ENCODE data around the gene DLGAP1. TPM values are rescaled to one million over a fixed set of nuclear protein-coding genes. Genes with fewer than 3 reads are reported as not detected.

DLGAP1 gene
- total RNA-seq, 1 donor from 2014 or later: 0.05 TPM

GRCh38 chr18:3529601-3530000, 925.5 kb downstream of the DLGAP1 start:
- H3K4me3 ChIP-seq: no peak overlapping the region
- no peaks in the 10 kb centered on the region for H3K27me3 ChIP-seq (ENCODE audit: low read depth)
- intact Hi-C loops (cut with micrococcal nuclease): no loop called here
- no peaks in the 10 kb centered on the region for H3K9me3 ChIP-seq (replicated peaks)
- no peak for TF ChIP-seq CTCF (IDR thresholded peaks at IDR 0.05; ENCODE audit: borderline replicate concordance)
- H3K4me1 ChIP-seq: peaks cover 12% of the 10 kb centered on the region
- no peak for DNase-seq
- H3K36me3 ChIP-seq: no peaks in the 10 kb centered on the region
- H3K27ac ChIP-seq (replicated peaks): no peak overlapping the region

- no peaks in the 10 kb centered on the region for H3K36me3 ChIP-seq
- DNase-seq: no peak
- H3K4me1 ChIP-seq: peaks cover 12% of the 10 kb centered on the region
- no peak overlapping the region for H3K27ac ChIP-seq (replicated peaks)
- H3K27me3 ChIP-seq (ENCODE audit: low read depth): no peaks in the 10 kb centered on the region
- no peak overlapping the region for H3K4me3 ChIP-seq
- peaks cover 4% of the 10 kb centered on the region for H3K9me3 ChIP-seq (replicated peaks)
- intact Hi-C loops (cut with micrococcal nuclease): no loop called here
- no peak for TF ChIP-seq CTCF (IDR thresholded peaks at IDR 0.05; ENCODE audit: borderline replicate concordance)
Measured at GRCh38 chr18:3529077-3529476, 926.0 kb downstream of the DLGAP1 start.

DNA sequence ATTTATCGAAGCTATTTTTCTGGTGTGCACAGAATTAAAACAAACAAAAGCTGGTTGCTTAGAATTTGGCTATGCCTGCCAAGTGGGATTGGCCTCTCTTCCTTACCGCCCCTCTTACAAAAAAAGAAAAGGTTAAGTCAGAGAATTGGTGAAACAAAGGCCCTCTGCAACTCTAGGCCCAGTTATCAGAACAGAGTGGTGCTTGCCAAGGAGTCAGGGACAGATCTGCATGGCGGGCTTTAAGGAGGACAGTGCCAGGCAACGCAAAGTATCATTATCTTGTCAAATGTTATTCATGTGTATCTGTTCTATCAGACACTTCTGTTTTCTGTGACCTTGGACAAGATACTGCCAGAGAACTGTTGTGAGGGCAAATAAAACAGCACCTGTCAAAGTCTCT, 926.9 kb downstream of the DLGAP1 start:
- Histone ChIP-seq H3K27me3 (ENCODE audit: low read depth) (no peaks in the 10 kb centered on the region), H3K27ac (replicated peaks) (no peak overlapping the region), H3K4me3 (no peak overlapping the region), H3K9me3 (replicated peaks) (peaks cover 13% of the 10 kb centered on the region), H3K4me1 (peaks cover 12% of the 10 kb centered on the region), H3K36me3 (no peaks in the 10 kb centered on the region)
- intact Hi-C loops (cut with micrococcal nuclease): no loop called here
- DNase-seq: no peak
- no peak for TF ChIP-seq CTCF (IDR thresholded peaks at IDR 0.05; ENCODE audit: borderline replicate concordance)

- peaks cover 12% of the 10 kb centered on the region for H3K4me1 ChIP-seq
- H3K9me3 ChIP-seq (replicated peaks): peaks cover 13% of the 10 kb centered on the region
- H3K36me3 ChIP-seq: no peaks in the 10 kb centered on the region
- H3K27me3 ChIP-seq (ENCODE audit: low read depth): no peaks in the 10 kb centered on the region
- no peak overlapping the region for H3K27ac ChIP-seq (replicated peaks)
- no peak for DNase-seq
- no peak for TF ChIP-seq CTCF (IDR thresholded peaks at IDR 0.05; ENCODE audit: borderline replicate concordance)
- no peak overlapping the region for H3K4me3 ChIP-seq
- intact Hi-C loops (cut with micrococcal nuclease): no loop called here
Measured at GRCh38 chr18:3526421-3527354, 928.4 kb downstream of the DLGAP1 start.

GRCh38 chr18:3525870-3526420, 929.2 kb downstream of the DLGAP1 start:
- no peaks in the 10 kb centered on the region for H3K27me3 ChIP-seq (ENCODE audit: low read depth)
- H3K9me3 ChIP-seq (replicated peaks): peaks cover 13% of the 10 kb centered on the region
- no peak for TF ChIP-seq CTCF (IDR thresholded peaks at IDR 0.05; ENCODE audit: borderline replicate concordance)
- H3K4me1 ChIP-seq: peaks cover 12% of the 10 kb centered on the region
- no peaks in the 10 kb centered on the region for H3K36me3 ChIP-seq
- H3K27ac ChIP-seq (replicated peaks): no peak overlapping the region
- intact Hi-C loops (cut with micrococcal nuclease): no loop called here
- DNase-seq: no peak
- H3K4me3 ChIP-seq: no peak overlapping the region
